IMR-90 (cell line): ENCODE data around the gene CHST5. TPM values are rescaled to one million over a fixed set of nuclear protein-coding genes. Genes with fewer than 3 reads are reported as not detected.

Experiments
- ATAC-seq: fragments of 200-7000 bp; cut with Tn5 transposase; 2 replicates; pipeline ENCODE4 v1.9.1; 2020; ENCODE audit warnings: low read depth, mild to moderate bottlenecking, moderate library complexity
- BruUV-seq: library from RNA; stranded (reverse); fragments of 400-500 nt; replicated peaks from 2 replicates; lab custom pipeline; 2021; lab: Mats Ljungman, UMichigan
- CTCF ChIA-PET: fragments of 300-600 bp; formaldehyde crosslinking; extraction: SDS; loops from one replicate; lab custom pipeline; 2021; ENCODE audit warnings: antibody characterized with exemption; lab: Yijun Ruan, JAX
- POLR2A ChIA-PET: fragments of 300-600 bp; sonication (Branson Sonifier 250); formaldehyde crosslinking; loops from one replicate; lab custom pipeline; 2022; ENCODE audit warnings: antibody characterized with exemption; ENCODE audit not compliant: unreplicated experiment; lab: Charles Lee
- DNase-seq: peaks from one replicate; pipeline ENCODE4 v3.0.0; 2013
- H2AFZ ChIP-seq: replicated peaks from 2 replicates; pipeline ENCODE3; 2013; ENCODE audit warnings: low read length, mild to moderate bottlenecking; ENCODE audit not compliant: poor library complexity
- H2AK5ac ChIP-seq: 2 replicates; pipeline ENCODE4 v1.6.1; 2013; ENCODE audit warnings: low read depth, low read length, inconsistent platforms
- H2AK9ac ChIP-seq: replicated peaks from 2 replicates; pipeline ENCODE3; 2013; ENCODE audit warnings: mild to moderate bottlenecking, low read depth, low read length, moderate library complexity; ENCODE audit not compliant: poor library complexity
- H2BK120ac ChIP-seq: 2 replicates; pipeline ENCODE4 v1.6.1; 2013; ENCODE audit warnings: low read depth, low read length, inconsistent platforms
- H2BK15ac ChIP-seq: 3 replicates; pipeline ENCODE4 v1.6.1; 2013; ENCODE audit warnings: low read depth, low read length, inconsistent platforms
- H2BK20ac ChIP-seq: 2 replicates; pipeline ENCODE4 v1.6.1; 2013; ENCODE audit warnings: low read depth, mild to moderate bottlenecking, inconsistent platforms, low read length, moderate library complexity
- H2BK5ac ChIP-seq: 2 replicates; pipeline ENCODE4 v1.6.1; 2013; ENCODE audit warnings: mild to moderate bottlenecking, low read depth, low read length, inconsistent platforms; ENCODE audit not compliant: poor library complexity, severe bottlenecking
- H3K14ac ChIP-seq: replicated peaks from 2 replicates; pipeline ENCODE4 v1.6.1; 2013; ENCODE audit warnings: low read depth, low read length, inconsistent platforms
- H3K18ac ChIP-seq: 2 replicates; pipeline ENCODE4 v1.6.1; 2013; ENCODE audit warnings: low read depth, low read length, control low read depth
- H3K23ac ChIP-seq: 2 replicates; pipeline ENCODE4 v1.6.1; 2013; ENCODE audit warnings: low read depth, low read length, inconsistent platforms
- H3K27ac ChIP-seq: 2 replicates; pipeline ENCODE4 v1.5.1; 2013; ENCODE audit warnings: mild to moderate bottlenecking, control low read depth, low read length; ENCODE audit not compliant: insufficient read depth
- H3K27me3 ChIP-seq: 2 replicates; pipeline ENCODE4 v1.6.1; 2013; ENCODE audit warnings: low read length; ENCODE audit not compliant: control insufficient read depth, insufficient read depth
- H3K36me3 ChIP-seq: 2 replicates; pipeline ENCODE4 v1.6.1; 2013; ENCODE audit warnings: low read length, mixed read lengths; ENCODE audit not compliant: control insufficient read depth, insufficient read depth
- H3K4ac ChIP-seq: 2 replicates; pipeline ENCODE4 v1.6.1; 2013; ENCODE audit warnings: low read depth, low read length, inconsistent platforms
- H3K4me1 ChIP-seq: 2 replicates; pipeline ENCODE4 v1.6.1; 2013; ENCODE audit warnings: low read length, mixed read lengths; ENCODE audit not compliant: control insufficient read depth, insufficient read depth
- H3K4me2 ChIP-seq: 2 replicates; pipeline ENCODE4 v1.6.1; 2013; ENCODE audit warnings: low read depth, mild to moderate bottlenecking, control low read depth, low read length, moderate library complexity
- H3K4me3 ChIP-seq: 2 replicates; pipeline ENCODE4 v1.5.1; 2013; ENCODE audit warnings: low read depth, mild to moderate bottlenecking, control low read depth, low read length, moderate library complexity; ENCODE audit not compliant: insufficient read depth
- H3K56ac ChIP-seq: 2 replicates; pipeline ENCODE4 v1.6.1; 2013; ENCODE audit warnings: low read length, inconsistent platforms; ENCODE audit not compliant: insufficient read depth; ENCODE audit errors: extremely low read depth
- H3K79me1 ChIP-seq, 2 experiments: 2 replicates each; pipeline ENCODE4 v1.6.1; 2013; ENCODE audit warnings: low read length in 2 of 2, inconsistent platforms in 1 of 2, low read depth in 1 of 2
- H3K9ac ChIP-seq: 2 replicates; pipeline ENCODE4 v1.6.1; 2013; ENCODE audit warnings: low read depth, low read length, control low read depth
- H3K9me1 ChIP-seq: 2 replicates; pipeline ENCODE4 v1.6.1; 2013; ENCODE audit warnings: low read length, inconsistent platforms; ENCODE audit not compliant: insufficient read depth
- H3K9me3 ChIP-seq: 2 replicates; pipeline ENCODE4 v1.6.1; 2013; ENCODE audit warnings: low read length; ENCODE audit not compliant: control insufficient read depth, insufficient read depth
- H4K20me1 ChIP-seq: 2 replicates; pipeline ENCODE4 v1.6.1; 2013; ENCODE audit warnings: low read length, inconsistent platforms; ENCODE audit not compliant: insufficient read depth
- H4K5ac ChIP-seq: 2 replicates; pipeline ENCODE4 v1.6.1; 2013; ENCODE audit warnings: mild to moderate bottlenecking, low read depth, low read length, control low read depth
- H4K8ac ChIP-seq, 2 experiments: 2 replicates each; pipeline ENCODE4 v1.6.1; 2013; ENCODE audit warnings: low read depth in 2 of 2, low read length in 2 of 2, control low read depth in 1 of 2, inconsistent platforms in 1 of 2
- H4K91ac ChIP-seq: 2 replicates; pipeline ENCODE4 v1.6.1; 2013; ENCODE audit warnings: low read depth, low read length, inconsistent platforms; ENCODE audit not compliant: insufficient read depth
- BHLHE40 ChIP-seq: fragments of 150-350 bp; IDR thresholded peaks from 2 replicates; pipeline ENCODE4 v1.6.1; 2016; ENCODE audit warnings: mild to moderate bottlenecking, low read depth, low read length
- CEBPB ChIP-seq: IDR thresholded peaks from 2 replicates; pipeline ENCODE4 v1.6.1; 2012; ENCODE audit warnings: low read depth, low read length, improper control_type of control experiment
- CHD1 ChIP-seq: IDR thresholded peaks from 2 replicates; pipeline ENCODE4 v1.6.1; 2012; ENCODE audit warnings: low read depth, low read length, improper control_type of control experiment
- CTCF ChIP-seq: conservative IDR thresholded peaks from 2 replicates; pipeline ENCODE4 v1.5.1; 2012; ENCODE audit warnings: mild to moderate bottlenecking, low read depth, low read length, improper control_type of control experiment
- ELK1 ChIP-seq: fragments of 150-350 bp; IDR thresholded peaks from 2 replicates; pipeline ENCODE4 v1.6.1; 2016; ENCODE audit warnings: low read depth, mild to moderate bottlenecking, low read length, moderate library complexity, borderline replicate concordance
- FOS ChIP-seq: fragments of 150-350 bp; IDR thresholded peaks from 2 replicates; pipeline ENCODE4 v1.6.1; 2016; ENCODE audit warnings: low read depth, low read length
- MAFK ChIP-seq: IDR thresholded peaks from 2 replicates; pipeline ENCODE4 v1.6.1; 2012; ENCODE audit warnings: low read depth, low read length, improper control_type of control experiment
- MAZ ChIP-seq: IDR thresholded peaks from 2 replicates; pipeline ENCODE4 v1.6.1; 2012; ENCODE audit warnings: low read depth, mild to moderate bottlenecking, low read length, improper control_type of control experiment, moderate library complexity, borderline replicate concordance
- MXI1 ChIP-seq: IDR thresholded peaks from 2 replicates; pipeline ENCODE4 v1.6.1; 2012; ENCODE audit warnings: low read depth, mild to moderate bottlenecking, low read length, moderate library complexity, borderline replicate concordance
- NFE2L2 ChIP-seq: fragments of 150-350 bp; IDR thresholded peaks from 2 replicates; pipeline ENCODE4 v1.6.1; 2016; ENCODE audit warnings: low read depth, mild to moderate bottlenecking, low read length
- POLR2A ChIP-seq: IDR thresholded peaks from 2 replicates; pipeline ENCODE4 v1.6.1; 2012; ENCODE audit warnings: mild to moderate bottlenecking, low read depth, low read length
- RAD21 ChIP-seq: IDR thresholded peaks from 2 replicates; pipeline ENCODE4 v1.6.1; 2012; ENCODE audit warnings: low read length, improper control_type of control experiment
- RCOR1 ChIP-seq: IDR thresholded peaks from 2 replicates; pipeline ENCODE4 v1.6.1; 2012; ENCODE audit warnings: mild to moderate bottlenecking, low read length, improper control_type of control experiment; ENCODE audit not compliant: insufficient replicate concordance
- RFX5 ChIP-seq: IDR thresholded peaks from 2 replicates; pipeline ENCODE4 v1.8.0; 2012; ENCODE audit warnings: low read depth, mild to moderate bottlenecking, low read length, moderate library complexity
- SMC3 ChIP-seq: fragments of 150-350 bp; IDR thresholded peaks from 2 replicates; pipeline ENCODE4 v1.6.1; 2016; ENCODE audit warnings: low read depth, mild to moderate bottlenecking, antibody characterized with exemption, low read length, moderate library complexity
- USF2 ChIP-seq: fragments of 150-350 bp; IDR thresholded peaks from 2 replicates; pipeline ENCODE4 v1.6.1; 2017; ENCODE audit warnings: mild to moderate bottlenecking, antibody characterized with exemption, low read length, low read depth
- WGBS, 2 experiments: methylation state at CpG; one replicate each; pipeline versions ENCODE4 v1.1.5 to v1.1.7; 2013; ENCODE audit warnings: missing lambda C conversion rate in 2 of 2; ENCODE audit not compliant: insufficient read length in 1 of 2; ENCODE audit errors: extremely low coverage in 2 of 2; 5-methylcytosine and 5-hydroxymethylcytosine counted together
- dilution Hi-C: fragments of 300-500 bp; cut with HindIII; formaldehyde crosslinking; loops from one replicate; pipeline ENCODE4 v1.14.3; 2018; ENCODE audit warnings: low sequenced_read_pairs; ENCODE audit not compliant: unreplicated experiment
- in situ Hi-C: fragments of 300-500 bp; cut with MboI; formaldehyde crosslinking; loops from 3 replicates; pipeline ENCODE4 v1.14.3; 2019; ENCODE audit warnings: low sequenced_read_pairs, inconsistent platforms, mixed read lengths
- intact Hi-C: fragments of 100-400 bp; cut with micrococcal nuclease; formaldehyde crosslinking; loops from 2 replicates; pipeline ENCODE4 v1.10.0; 2022
- polyA plus RNA-seq, 3 experiments: library from polyadenylated mRNA; depleted of rRNA; stranded (reverse); fragments of >200 nt; gene quantifications; 2 replicates each; pipeline ENCODE4 v1.2.3, GENCODE V29; 2012; ENCODE audit warnings: low replicate concordance in 1 of 3
- total RNA-seq: library from RNA; depleted of rRNA; stranded (reverse); fragments of >200 nt; gene quantifications from 2 replicates; pipeline ENCODE4 v1.2.3, GENCODE V29; 2012

CHST5 gene
- total and polyA plus RNA-seq, 2 of the 4 experiments (the other 2 are of a cell fraction), result not detected

DNA sequence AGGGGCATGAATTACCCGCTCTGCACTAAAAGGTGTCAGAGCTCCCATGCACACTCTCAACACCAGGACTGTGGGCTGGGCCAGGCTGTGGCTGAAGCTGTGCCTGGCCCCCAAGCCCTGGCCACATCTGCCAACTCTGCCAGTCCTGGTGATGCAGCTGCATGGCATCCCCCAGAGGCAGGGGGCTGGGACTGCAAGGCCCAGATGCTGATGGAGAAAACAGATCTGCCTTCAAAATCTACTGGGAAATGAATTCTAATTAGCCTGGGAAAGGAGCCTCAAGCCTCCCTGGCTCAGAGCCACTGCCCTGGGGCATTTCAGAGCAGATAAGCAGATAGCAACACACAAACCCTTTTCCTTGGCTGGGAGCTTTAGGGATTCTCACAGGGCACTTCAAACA is 44.0 kb downstream of the CHST5 start:
- Histone ChIP-seq H3K79me1 (no peaks in the 10 kb centered on the region), H3K4me3 (no peak overlapping the region), H4K91ac (no peak overlapping the region), H3K27ac (no peak overlapping the region), H4K8ac (no peak overlapping the region), H3K36me3 (no peaks in the 10 kb centered on the region), H2AFZ (no peak overlapping the region), H3K27me3 (peaks cover 15% of the 10 kb centered on the region), H3K14ac (no peak overlapping the region), H3K4ac (no peak overlapping the region), H3K18ac (no peak overlapping the region), H2BK15ac (no peak overlapping the region), H2AK5ac (no peak overlapping the region), H3K9ac (no peak overlapping the region), H2BK20ac (no peak overlapping the region), H3K56ac (no peak overlapping the region), H4K5ac (no peak overlapping the region), H3K23ac (no peak overlapping the region), H3K4me2 (no peak overlapping the region), H2AK9ac (no peak overlapping the region), H3K9me1 (no peaks in the 10 kb centered on the region), H4K20me1 (no peaks in the 10 kb centered on the region), H2BK120ac (no peak overlapping the region), H3K9me3 (no peaks in the 10 kb centered on the region), H3K4me1 (peaks cover 1% of the 10 kb centered on the region; the same call in 1 of the 2 replicates), H2BK5ac (no peak overlapping the region)
- DNase-seq (no peak), ATAC-seq (peak; percentile 46; the same call in 1 of the 2 replicates)
- no TSS peak for BruUV-seq
- in situ Hi-C loops, result no loop called here
- POLR2A ChIA-PET, result no interaction called here
- intact Hi-C loops, result no loop called here
- CTCF ChIA-PET, result interaction anchor here (0.6 kb wide), 1 partner anchor 30 kb away, joined by 3 read pairs; no protein-coding TSS in a partner anchor
- WGBS, 2 experiments, result 80% methylated on average over 1 of the region's 1 CpG; no CpG with 5 or more reads in 1 of the 2 experiments
- dilution Hi-C loops, result no loop called here
- TF ChIP-seq FOS (no peak), SMC3 (no peak), MAFK (no peak), RAD21 (no peak), RFX5 (no peak), RCOR1 (no peak), NFE2L2 (no peak), CHD1 (no peak), USF2 (no peak), MXI1 (no peak), ELK1 (no peak), CEBPB (no peak), MAZ (no peak), POLR2A (no peak), CTCF (no peak), BHLHE40 (no peak)
